Heart right ventricle (tissue), 16 donors: ENCODE measurements around the gene GPRC5C. TPM values are rescaled to one million over a fixed set of nuclear protein-coding genes. Genes with fewer than 3 reads are reported as not detected.

ENCODE experiments used
- ATAC-seq, 8 donors: fragments of 200-7000 bp; cut with Tn5 transposase; one replicate each; pipeline ENCODE4 v1.9.1; 2020; ENCODE audit warnings: mild to moderate bottlenecking in 8 of 8, moderate library complexity in 8 of 8, moderate number of reproducible peaks in 1 of 8
- DNase-seq, 2 donors: peaks; one replicate each; pipeline ENCODE4 v3.0.0-alpha.2; 2020
- H3K27ac ChIP-seq, 10 donors: fragments of 200-600 bp; sonication (generic) in 2 of 10; one replicate each; pipeline versions ENCODE4 v1.5.0 to v1.8.0; 2020 to 2022; ENCODE audit warnings: mild to moderate bottlenecking in 3 of 10
- H3K27me3 ChIP-seq, 7 donors: fragments of 200-600 bp; one replicate each; pipeline ENCODE4 v1.8.0; 2021 to 2022; ENCODE audit warnings: mild to moderate bottlenecking in 2 of 7
- H3K36me3 ChIP-seq, 9 donors: fragments of 200-600 bp; sonication (generic) in 1 of 9; one replicate each; pipeline versions ENCODE4 v1.5.0 to v1.8.0; 2020 to 2022; ENCODE audit warnings: mild to moderate bottlenecking in 2 of 9
- H3K4me1 ChIP-seq, 9 donors: fragments of 200-600 bp; sonication (generic) in 1 of 9; one replicate each; pipeline versions ENCODE4 v1.5.0 to v1.8.0; 2020 to 2022; ENCODE audit warnings: mild to moderate bottlenecking in 4 of 9
- H3K4me3 ChIP-seq, 10 donors: fragments of 200-600 bp; sonication (generic) in 2 of 10; one replicate each; pipeline versions ENCODE4 v1.5.0 to v1.8.0; 2020 to 2022; ENCODE audit warnings: mild to moderate bottlenecking in 7 of 10, moderate library complexity in 2 of 10
- H3K9me3 ChIP-seq, 11 donors: fragments of 200-600 bp in 10 of 11; sonication (generic) in 2 of 11; one replicate each; pipeline versions ENCODE4 v1.5.0 to v1.8.0; 2013 to 2022; ENCODE audit warnings: mild to moderate bottlenecking in 2 of 11, control low read depth in 1 of 11, moderate library complexity in 1 of 11
- CTCF ChIP-seq, 9 donors: fragments of 200-600 bp; sonication (generic) in 2 of 9; IDR thresholded peaks; one replicate each; pipeline versions ENCODE4 v1.5.0 to v1.8.0; 2021 to 2022; ENCODE audit warnings: antibody characterized with exemption in 9 of 9, mild to moderate bottlenecking in 5 of 9, moderate library complexity in 1 of 9
- WGBS, 2 donors: extraction: QIAGEN DNeasy Blood & Tissue Kit; methylation state at CpG; one replicate each; pipeline ENCODE4 v1.1.7; 2013; ENCODE audit warnings: inconsistent platforms in 1 of 2; 5-methylcytosine and 5-hydroxymethylcytosine counted together
- intact Hi-C, 10 donors: fragments of 100-400 bp; cut with DNase I; formaldehyde crosslinking; loops; one replicate each; pipeline versions ENCODE4 v1.11.1 to v1.14.2; 2022
- polyA plus RNA-seq, 2 donors: library from polyadenylated mRNA; stranded (reverse); fragments of 200-250 nt; gene quantifications; one replicate each; pipeline ENCODE4 v1.2.3, GENCODE V29; 2013
- total RNA-seq, 10 donors: library from RNA; stranded (reverse); fragmentation: NEBNext Ultra II Directional in 3 of 10; extraction: Animal tissue kit (Norgen Biotek cat#: 25700) in 3 of 10; gene quantifications; one replicate each; pipeline versions ENCODE4 v1.2.1 to v1.2.4, GENCODE V29; 2021 to 2023
- donor health status: Arrhythmogenic right ventricular cardiomyopathy.
- donor health status: ischemic (EF 13 %, LVEDD 7.1; RV severe dilation, severe dysfunction).
- donor health status: healthy with polysubstance abuse.
- donor health status: DM: no; HTN: yes; CAD: no.
- donor health status: DM: no; HTN: no; CAD: no.
- donor health status: ischemic (EF 25% LVEDD 6.9; RV normal size, moderate dysfunction).
- donor health status: ischemic (EF 25% LVEDD 5.7; RV mildly dilated, moderate dysfunction).
- donor health status: healthy.
- donor health status: DM: yes; HTN: yes; CAD: no.
- donor health status: Ischemic cardiomyopathy.
- donor health status: ischemic (EF 35%, LVEDD 5.7; RV mildly dilated, moderate dysfunction).
- donor health status: nonischemic (EF 11% LVEDD 7.7; RV severe dilation, severe dysfunction).
- donor health status: DM: yes; HTN: yes; CAD: no.
- donor health status: PGD.
- donor health status: ischemic (EF 29% LVEDD 5.4; RV normal size, mild dysfunction).
- donor health status: nonischemic (EF 23%, LVEDD 6.1; RV moderate dilation, normal function).

The GPRC5C gene
- total and polyA plus RNA-seq, 12 donors: 28.0 to 41.0 (median 32.5) TPM

- WGBS, 2 donors: 32 to 34% methylated on average over 11 of the region's 11 CpGs
- peak; percentile 64 to 85 (median 73) for ATAC-seq
Observed at GRCh38 chr17:74493331-74493833, 61.5 kb downstream of the GPRC5C start.

More at GRCh38 chr17:74493331-74493833, 61.5 kb downstream of the GPRC5C start:
- Histone ChIP-seq H3K36me3 (no peaks in the 10 kb centered on the region), H3K4me3 (no peak overlapping the region), H3K27me3 (peaks cover 0 to 16% (median 0%) of the 10 kb centered on the region in 7 donors), H3K4me1 (no peaks in the 10 kb centered on the region), H3K27ac (no peak overlapping the region), H3K9me3 (no peaks in the 10 kb centered on the region)
- intact Hi-C loops: loop anchor here in 7 of 10 donors (1.0 to 10.0 kb wide), 7 partner anchors 115 to 191 kb away; partner anchors contain the start of gene GPR142 (in 2 of the 7)
- DNase-seq: peak; percentile 65 to 66
- peak; percentile 68 to 90 (median 85) for TF ChIP-seq CTCF (IDR thresholded peaks at IDR 0.05)

Other genes with a start within 250 kb of the GPRC5C start
- gene RPL38, start 228.4 kb upstream of the GPRC5C start, total RNA-seq: 100 to 1,000 TPM; 661 to 847 (median 735) TPM
- 1,000 to 10,000 TPM; 1,527 to 2,186 TPM for gene RPL38, start 228.4 kb upstream of the GPRC5C start, polyA plus RNA-seq
- 10 to 100 TPM; 20.9 to 36.3 (median 26.1) TPM for gene TTYH2, start 218.5 kb upstream of the GPRC5C start, total RNA-seq
- 10 to 100 TPM in 1 of 2 donors, 1 to 10 TPM in 1; 8.6 to 20.6 TPM for gene TTYH2, start 218.5 kb upstream of the GPRC5C start, polyA plus RNA-seq
- gene DNAI2, start 157.9 kb upstream of the GPRC5C start, total RNA-seq: under 1 TPM in 1 of 10 donors, not detected in 9; 0.16 TPM
- not detected for gene DNAI2, start 157.9 kb upstream of the GPRC5C start, polyA plus RNA-seq
- 1 to 10 TPM in 2 of 10 donors, under 1 TPM in 8; 0.07 to 1.5 (median 0.26) TPM for gene KIF19, start 105.9 kb upstream of the GPRC5C start, total RNA-seq
- gene KIF19, start 105.9 kb upstream of the GPRC5C start, polyA plus RNA-seq: under 1 TPM; 0.29 to 0.41 TPM
- gene BTBD17, start 70.2 kb upstream of the GPRC5C start, total RNA-seq: not detected
- not detected for gene BTBD17, start 70.2 kb upstream of the GPRC5C start, polyA plus RNA-seq
- under 1 TPM in 1 of 10 donors, not detected in 9; 0.70 TPM for gene GPR142, start 64.6 kb upstream of the GPRC5C start, total RNA-seq
- gene GPR142, start 64.6 kb upstream of the GPRC5C start, polyA plus RNA-seq: not detected
- gene CD300A, start 34.5 kb downstream of the GPRC5C start, total RNA-seq: 10 to 100 TPM in 1 of 10 donors, 1 to 10 TPM in 4, under 1 TPM in 5; 0.38 to 13.1 (median 1.4) TPM
- gene CD300A, start 34.5 kb downstream of the GPRC5C start, polyA plus RNA-seq: 1 to 10 TPM in 1 of 2 donors, under 1 TPM in 1; 0.95 to 1.9 TPM
- 1 to 10 TPM in 1 of 10 donors, under 1 TPM in 5, not detected in 4; 0.14 to 1.7 (median 0.26) TPM for gene CD300LB, start 99.4 kb downstream of the GPRC5C start, total RNA-seq
- gene CD300LB, start 99.4 kb downstream of the GPRC5C start, polyA plus RNA-seq: under 1 TPM in 1 of 2 donors, not detected in 1; 0.25 TPM
- 1 to 10 TPM in 1 of 10 donors, under 1 TPM in 9; 0.21 to 3.2 (median 0.55) TPM for gene CD300C, start 114.0 kb downstream of the GPRC5C start, total RNA-seq
- gene CD300C, start 114.0 kb downstream of the GPRC5C start, polyA plus RNA-seq: under 1 TPM; 0.22 to 0.65 TPM
- gene CD300H, start 135.4 kb downstream of the GPRC5C start, total RNA-seq: under 1 TPM in 2 of 10 donors, not detected in 8; 0.49 to 0.97 TPM
- gene CD300H, start 135.4 kb downstream of the GPRC5C start, polyA plus RNA-seq: not detected
- gene CD300LD, start 160.2 kb downstream of the GPRC5C start, total RNA-seq: not detected
- not detected for gene CD300LD, start 160.2 kb downstream of the GPRC5C start, polyA plus RNA-seq
- 1 to 10 TPM in 1 of 10 donors, under 1 TPM in 9; 0.20 to 4.9 (median 0.35) TPM for gene CD300E, start 191.7 kb downstream of the GPRC5C start, total RNA-seq
- gene CD300E, start 191.7 kb downstream of the GPRC5C start, polyA plus RNA-seq: under 1 TPM; 0.07 to 0.91 TPM